DOHH2 (cell line): ENCODE data around the gene CDT1.

Source experiments
- H3F3A ChIP-seq: fragments of 200-600 bp; sonication (generic), shearing (Covaris generic); 2 replicates; pipeline ENCODE4 v1.6.0; 2016; ENCODE audit warnings: antibody characterized with exemption, mild to moderate bottlenecking; ENCODE audit not compliant: control insufficient read depth, insufficient read depth
- H3K27ac ChIP-seq: fragments of 200-600 bp; sonication (generic); 2 replicates; pipeline ENCODE4 v1.5.1; 2014; ENCODE audit warnings: low read depth, mild to moderate bottlenecking, low read length, moderate library complexity
- H3K27me3 ChIP-seq: fragments of 200-600 bp; sonication (generic); 2 replicates; pipeline ENCODE4 v1.6.1; 2014; ENCODE audit warnings: mild to moderate bottlenecking, low read length, mixed read lengths; ENCODE audit not compliant: control insufficient read depth
- H3K36me3 ChIP-seq: fragments of 200-600 bp; sonication (generic); 2 replicates; pipeline ENCODE4 v1.6.1; 2014; ENCODE audit warnings: mild to moderate bottlenecking, low read length, moderate library complexity, mixed read lengths; ENCODE audit not compliant: control insufficient read depth
- H3K4me1 ChIP-seq: fragments of 200-600 bp; sonication (generic); 2 replicates; pipeline ENCODE4 v1.6.1; 2014; ENCODE audit warnings: mild to moderate bottlenecking, low read length, mixed read lengths; ENCODE audit not compliant: control insufficient read depth
- H3K4me2 ChIP-seq: fragments of 200-600 bp; sonication (generic); 2 replicates; pipeline ENCODE4 v1.6.0; 2014; ENCODE audit warnings: mild to moderate bottlenecking, low read length, moderate library complexity
- H3K4me3 ChIP-seq: fragments of 200-600 bp; sonication (generic); 2 replicates; pipeline ENCODE4 v1.5.1; 2014; ENCODE audit warnings: mild to moderate bottlenecking, low read length, mixed read lengths
- H3K79me2 ChIP-seq: fragments of 200-600 bp; sonication (generic); 2 replicates; pipeline ENCODE4 v1.6.1; 2014; ENCODE audit warnings: mild to moderate bottlenecking, low read length, mixed read lengths; ENCODE audit not compliant: control insufficient read depth
- H3K9me2 ChIP-seq: fragments of 200-600 bp; sonication (generic); replicated peaks from 2 replicates; pipeline ENCODE4 v1.6.1; 2014; ENCODE audit warnings: mild to moderate bottlenecking, low read length, mixed read lengths; ENCODE audit not compliant: control insufficient read depth
- H3K9me3 ChIP-seq: fragments of 200-600 bp; sonication (generic); 2 replicates; pipeline ENCODE4 v1.6.1; 2014; ENCODE audit warnings: antibody characterized with exemption, low read length, mixed read lengths; ENCODE audit not compliant: control insufficient read depth, insufficient read depth
- H4K20me1 ChIP-seq: fragments of 200-600 bp; sonication (generic); 2 replicates; pipeline ENCODE4 v1.6.0; 2014; ENCODE audit warnings: low read depth, mild to moderate bottlenecking, antibody characterized with exemption, low read length, moderate library complexity; ENCODE audit not compliant: control insufficient read depth, insufficient read depth
- CTCF ChIP-seq: fragments of 200-600 bp; sonication (generic); IDR thresholded peaks from one replicate; pipeline ENCODE4 v1.5.1; 2014; ENCODE audit warnings: antibody characterized with exemption, mild to moderate bottlenecking, low read depth, low read length; ENCODE audit not compliant: poor library complexity, severe bottlenecking
- EZH2phosphoT487 ChIP-seq: fragments of 200-600 bp; sonication (generic); IDR thresholded peaks from 2 replicates; pipeline ENCODE4 v1.6.1; 2017; ENCODE audit warnings: borderline replicate concordance, mild to moderate bottlenecking, antibody characterized with exemption, low read length, moderate library complexity, mixed read lengths

CDT1 gene

GRCh38 chr16:88830258-88830657 lies 26.7 kb downstream of the CDT1 start:
- Histone ChIP-seq H3K79me2 (no peaks in the 10 kb centered on the region), H3K4me1 (peaks cover 12% of the 10 kb centered on the region), H3K4me3 (no peak overlapping the region), H3K4me2 (no peak overlapping the region), H3K9me3 (no peaks in the 10 kb centered on the region), H3K27ac (no peak overlapping the region), H3F3A (no peaks in the 10 kb centered on the region), H4K20me1 (no peaks in the 10 kb centered on the region), H3K36me3 (no peaks in the 10 kb centered on the region), H3K27me3 (no peaks in the 10 kb centered on the region), H3K9me2 (no peaks in the 10 kb centered on the region)
- no peak for TF ChIP-seq EZH2phosphoT487
- no peak for TF ChIP-seq CTCF

- no peaks in the 10 kb centered on the region for H3K79me2 ChIP-seq
- H3K4me1 ChIP-seq: peaks cover 12% of the 10 kb centered on the region
- H3F3A ChIP-seq: no peaks in the 10 kb centered on the region
- H3K27me3 ChIP-seq: no peaks in the 10 kb centered on the region
- no peaks in the 10 kb centered on the region for H3K36me3 ChIP-seq
- H3K27ac ChIP-seq: no peak overlapping the region
- H3K4me3 ChIP-seq: no peak overlapping the region
- H4K20me1 ChIP-seq: no peaks in the 10 kb centered on the region
- H3K9me2 ChIP-seq: no peaks in the 10 kb centered on the region
- no peaks in the 10 kb centered on the region for H3K9me3 ChIP-seq
- TF ChIP-seq CTCF (no peak), EZH2phosphoT487 (no peak)
- no peak overlapping the region for H3K4me2 ChIP-seq
Measured at GRCh38 chr16:88830783-88831182, 27.2 kb downstream of the CDT1 start.

GRCh38 chr16:88831838-88832237 lies 28.2 kb downstream of the CDT1 start:
- Histone ChIP-seq H3K9me3 (no peaks in the 10 kb centered on the region), H3F3A (no peaks in the 10 kb centered on the region), H3K4me2 (no peak overlapping the region), H3K4me1 (peaks cover 12% of the 10 kb centered on the region), H3K79me2 (no peaks in the 10 kb centered on the region), H3K36me3 (no peaks in the 10 kb centered on the region), H3K4me3 (no peak overlapping the region), H3K27me3 (no peaks in the 10 kb centered on the region), H3K9me2 (no peaks in the 10 kb centered on the region), H4K20me1 (no peaks in the 10 kb centered on the region), H3K27ac (no peak overlapping the region)
- no peak for TF ChIP-seq CTCF
- no peak for TF ChIP-seq EZH2phosphoT487

- Histone ChIP-seq H4K20me1 (no peaks in the 10 kb centered on the region), H3K36me3 (no peaks in the 10 kb centered on the region), H3K9me3 (no peaks in the 10 kb centered on the region), H3F3A (no peaks in the 10 kb centered on the region), H3K9me2 (no peaks in the 10 kb centered on the region), H3K27ac (no peak overlapping the region), H3K4me1 (peaks cover 12% of the 10 kb centered on the region), H3K4me3 (no peak overlapping the region), H3K27me3 (no peaks in the 10 kb centered on the region), H3K79me2 (no peaks in the 10 kb centered on the region), H3K4me2 (peak overlapping the region; percentile 34)
- TF ChIP-seq EZH2phosphoT487: no peak
- no peak for TF ChIP-seq CTCF
Measured at GRCh38 chr16:88833086-88833485, 29.5 kb downstream of the CDT1 start.
